Transverse colon (tissue), 4 donors: ENCODE results near the gene ZNF521. TPM values are rescaled to one million over a fixed set of nuclear protein-coding genes. Genes with fewer than 3 reads are reported as not detected.

Experiments used
- DNase-seq: peaks from one replicate; pipeline ENCODE4 v3.0.0-alpha.2; 2019
- H3K27ac ChIP-seq, 4 donors: fragments of 200-600 bp; sonication (generic); 2 replicates each; pipeline ENCODE4 v1.5.1; 2016 to 2018; ENCODE audit warnings: inconsistent platforms in 4 of 4
- H3K27me3 ChIP-seq: fragments of 200-600 bp; sonication (generic); 2 replicates; pipeline ENCODE4 v1.5.1; 2017; ENCODE audit warnings: inconsistent platforms
- H3K36me3 ChIP-seq, 4 donors: fragments of 200-600 bp; sonication (generic); 2 replicates each; pipeline ENCODE4 v1.5.1; 2017 to 2019; ENCODE audit warnings: inconsistent platforms in 4 of 4
- H3K4me1 ChIP-seq, 4 donors: fragments of 200-600 bp; sonication (generic); 2 replicates each; pipeline ENCODE4 v1.5.1; 2017 to 2020; ENCODE audit warnings: inconsistent platforms in 4 of 4
- H3K4me3 ChIP-seq, 4 donors: fragments of 200-600 bp; sonication (generic); 1 replicate in 1 of 4; 2 replicates in 3 of 4; pipeline versions ENCODE4 v1.5.1 to v1.6.1; 2017 to 2019; ENCODE audit warnings: inconsistent platforms in 4 of 4
- H3K9me3 ChIP-seq, 2 donors: fragments of 200-600 bp; sonication (generic); 2 replicates each; pipeline ENCODE4 v1.5.1; 2017 to 2019; ENCODE audit warnings: inconsistent platforms in 2 of 2
- CTCF ChIP-seq, 5 experiments: fragments of 200-600 bp in 3 of 5; fragments of 450-650 bp in 2 of 5; sonication (generic) in 3 of 5; IDR thresholded peaks; 1 replicate in 2 of 5; 2 replicates in 3 of 5; pipeline ENCODE4 v1.5.1; 2016 to 2017; ENCODE audit warnings: antibody characterized with exemption in 5 of 5, inconsistent platforms in 3 of 5, mild to moderate bottlenecking in 2 of 5, moderate library complexity in 1 of 5
- EP300 ChIP-seq: sonication (generic); formaldehyde crosslinking; IDR thresholded peaks from one replicate; pipeline ENCODE4 v1.6.1; 2017; ENCODE audit warnings: antibody characterized with exemption, low read depth
- POLR2A ChIP-seq: fragments of 450-650 bp; IDR thresholded peaks from one replicate; pipeline ENCODE4 v1.6.1; 2016; ENCODE audit warnings: antibody characterized with exemption, mild to moderate bottlenecking, moderate library complexity
- POLR2AphosphoS5 ChIP-seq, 3 donors: sonication (generic); formaldehyde crosslinking; IDR thresholded peaks; one replicate each; pipeline ENCODE4 v1.6.1; 2016; ENCODE audit warnings: antibody characterized with exemption in 3 of 3
- WGBS, 2 donors: methylation state at CpG; one replicate each; pipeline ENCODE4 v1.1.5; 2018; ENCODE audit warnings: low coverage in 1 of 2; 5-methylcytosine and 5-hydroxymethylcytosine counted together
- in situ Hi-C, 4 donors: fragments of 200-750 bp; cut with MboI; loops; one replicate each; pipeline versions ENCODE4 v1.15.0 to v1.15.1; 2017; ENCODE audit warnings: low sequenced_read_pairs in 3 of 4, low pct_ligation_motif_present in 1 of 4, low pct_unique_long_range_greater_than_20kb in 1 of 4
- intact Hi-C: fragments of 100-400 bp; cut with DNase I; formaldehyde crosslinking; loops from one replicate; pipeline ENCODE4 v1.15.1; 2023; ENCODE audit warnings: low total_unique reads
- total RNA-seq, 4 donors: library from RNA; depleted of rRNA; stranded (reverse); fragments of >200 nt; gene quantifications; one replicate each; pipeline ENCODE4 v1.1.0, GENCODE V29; 2016

The ZNF521 gene
- total RNA-seq: 10 to 100 TPM in 1 of 4 donors, 1 to 10 TPM in 3; 6.4 to 29.5 (median 9.0) TPM

DNA sequence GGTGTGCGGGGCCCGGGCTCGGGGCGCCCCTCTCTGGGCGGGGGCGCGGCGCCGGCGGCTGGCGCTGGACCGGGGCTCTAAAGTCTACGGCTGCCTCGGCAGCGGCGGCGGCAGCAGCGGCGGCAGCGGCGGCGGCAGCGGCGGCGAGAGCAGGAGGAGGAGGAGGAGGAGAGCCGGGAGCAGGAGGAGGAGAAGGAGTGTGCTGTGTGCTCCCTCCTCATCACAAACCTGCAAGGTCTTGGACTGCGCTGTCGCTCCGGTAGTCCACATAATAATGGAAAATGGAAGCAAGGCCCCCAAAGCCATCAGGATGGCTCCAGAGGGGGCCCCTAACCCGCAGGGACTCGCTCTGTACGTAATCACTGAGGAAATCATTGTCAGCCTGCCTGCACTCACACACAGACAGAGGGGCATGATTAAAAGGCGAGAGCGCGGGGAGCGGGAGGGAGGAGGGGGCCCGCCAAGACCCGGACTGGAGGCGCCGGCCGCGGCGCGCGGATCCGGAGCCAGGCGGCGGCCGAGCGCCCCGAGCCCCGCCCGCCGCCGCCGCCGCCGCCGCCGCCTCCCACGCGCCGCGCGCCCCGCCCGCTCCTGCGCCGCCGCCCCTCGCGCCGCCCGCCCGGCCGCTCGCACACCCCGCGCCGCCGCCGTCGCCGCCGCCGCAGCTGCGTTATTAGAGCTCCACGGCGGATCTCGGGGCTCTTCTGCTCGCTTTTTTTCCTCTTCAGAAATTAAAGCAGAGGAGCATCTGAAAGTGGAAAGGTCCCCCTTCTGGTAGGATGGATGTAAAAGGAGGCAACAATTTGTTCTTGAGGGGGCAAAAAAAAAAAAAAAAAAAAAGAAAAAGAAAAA is at the start of gene ZNF521:
TSS of gene ZNF521 (minus strand) at position 390 of the 852 bp plus-strand sequence. CDS start 1,220 bp downstream, outside the sequence.
- H3K36me3 ChIP-seq: no peaks in the 10 kb centered on the region
- H3K27ac ChIP-seq: peak within 1 kb of the TSS; percentile 74 to 87 (median 86)
- TF ChIP-seq POLR2A: peak; percentile 34
- TF ChIP-seq POLR2AphosphoS5 (IDR thresholded peaks at IDR 0.05): peak; percentile 65 to 72 (median 71)
- TF ChIP-seq CTCF (IDR thresholded peaks at IDR 0.05): peak in 1 of 5 experiments; percentile 14
- TF ChIP-seq EP300: no peak
- 0% methylated on average over 68 of the region's 91 CpGs; no CpG with 5 or more reads in 1 of the 2 donors for WGBS, 2 donors
- peaks cover 85% of the 10 kb centered on the region for H3K27me3 ChIP-seq
- peak within 1 kb of the TSS; percentile 59 to 85 (median 67) for H3K4me3 ChIP-seq
- intact Hi-C loops: loop anchor here (5.0 to 10.0 kb wide), 2 partner anchors 153 to 955 kb away; partner anchors contain the start of gene OSBPL1A
- no peaks in the 10 kb centered on the region for H3K9me3 ChIP-seq
- H3K4me1 ChIP-seq: peaks cover 0 to 23% (median 12%) of the 10 kb centered on the region in 4 donors
- peak; percentile 78 for DNase-seq
- in situ Hi-C loops: loop anchor here in 1 of 4 donors (25.0 kb wide), 1 partner anchor 90 kb away; no protein-coding TSS in a partner anchor

- TF ChIP-seq POLR2AphosphoS5 (IDR thresholded peaks at IDR 0.05) (no peak), EP300 (no peak), CTCF (IDR thresholded peaks at IDR 0.05) (no peak)
- Histone ChIP-seq H3K4me1 (no peaks in the 10 kb centered on the region), H3K36me3 (no peaks in the 10 kb centered on the region), H3K27me3 (no peaks in the 10 kb centered on the region), H3K4me3 (no peak overlapping the region), H3K27ac (no peak overlapping the region), H3K9me3 (no peaks in the 10 kb centered on the region)
- no peak for DNase-seq
- intact Hi-C loops: no loop called here
- in situ Hi-C loops: no loop called here
Observed at GRCh38 chr18:25399554-25399953, 47.6 kb upstream of the ZNF521 start.

- Histone ChIP-seq H3K4me1 (no peaks in the 10 kb centered on the region), H3K9me3 (no peaks in the 10 kb centered on the region), H3K27ac (no peak overlapping the region), H3K27me3 (no peaks in the 10 kb centered on the region), H3K4me3 (no peak overlapping the region), H3K36me3 (no peaks in the 10 kb centered on the region)
- intact Hi-C loops: no loop called here
- in situ Hi-C loops: no loop called here
- DNase-seq: no peak
- TF ChIP-seq POLR2AphosphoS5 (IDR thresholded peaks at IDR 0.05) (no peak), CTCF (IDR thresholded peaks at IDR 0.05) (no peak), EP300 (no peak), POLR2A (no peak)
Observed at GRCh38 chr18:25392192-25392591, 40.2 kb upstream of the ZNF521 start.

GRCh38 chr18:25373432-25374179 is 21.6 kb upstream of the ZNF521 start:
- Histone ChIP-seq H3K36me3 (no peaks in the 10 kb centered on the region), H3K27ac (no peak overlapping the region), H3K27me3 (peaks cover 20% of the 10 kb centered on the region), H3K4me3 (no peak overlapping the region), H3K4me1 (no peaks in the 10 kb centered on the region), H3K9me3 (no peaks in the 10 kb centered on the region)
- no peak for DNase-seq
- no peak for TF ChIP-seq CTCF (IDR thresholded peaks at IDR 0.05)
- no peak for TF ChIP-seq POLR2A
- TF ChIP-seq POLR2AphosphoS5 (IDR thresholded peaks at IDR 0.05): no peak
- TF ChIP-seq EP300: no peak
- 57 to 73% methylated on average over 2 of the region's 2 CpGs for WGBS, 2 donors
- in situ Hi-C loops: loop anchor here in 1 of 4 donors (25.0 kb wide), 1 partner anchor 111 kb away; no protein-coding TSS in a partner anchor
- intact Hi-C loops: no loop called here
